HEK293 (cell line): ENCODE results near the gene BCAS3.

Experiments
- ZEB2 ChIP-seq: fragments of 450-650 bp; formaldehyde crosslinking; IDR thresholded peaks from 2 replicates; pipeline ENCODE4 v1.5.1; 2016; ENCODE audit warnings: missing biosample characterization, missing genetic modification characterization
- ZNF266 ChIP-seq: fragments of 450-650 bp; formaldehyde crosslinking; IDR thresholded peaks from 2 replicates; pipeline ENCODE4 v1.5.1; 2016; ENCODE audit warnings: missing biosample characterization, missing genetic modification characterization, low read depth
- ZNF350 ChIP-seq: fragments of 450-650 bp; formaldehyde crosslinking; IDR thresholded peaks from 2 replicates; pipeline ENCODE4 v1.5.0; 2017; ENCODE audit warnings: missing biosample characterization, mild to moderate bottlenecking, missing genetic modification characterization
- TF ChIP-seq, protein P1 (sequence below): fragments of 450-650 bp; formaldehyde crosslinking; IDR thresholded peaks from 2 replicates; pipeline ENCODE4 v1.5.1; 2017; ENCODE audit warnings: missing biosample characterization, missing genetic modification characterization

DNA sequence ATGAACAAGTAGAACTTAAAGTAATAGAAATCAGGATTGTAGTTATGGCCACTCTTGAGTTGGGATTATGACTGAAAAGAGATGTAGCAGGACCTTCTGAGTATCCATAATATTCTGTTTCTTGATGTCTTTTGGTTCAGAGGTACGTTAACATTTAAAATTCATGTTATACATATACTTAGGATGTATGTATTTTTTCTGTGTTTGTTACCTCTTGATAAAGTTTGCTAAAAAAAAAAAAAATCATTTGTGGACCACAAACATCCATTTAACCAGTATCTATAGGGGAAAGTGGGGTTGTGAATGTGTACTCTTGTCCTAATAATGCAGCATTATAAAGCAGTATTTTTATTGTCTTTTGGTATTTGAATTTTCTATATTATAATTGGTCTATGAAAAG, 65.6 kb downstream of the BCAS3 start:
- TF ChIP-seq ZEB2 (tag by site-specific recombination) (no peak), ZNF266 (tag by site-specific recombination) (no peak), ZNF350 (tag by site-specific recombination) (no peak)
- TF ChIP-seq, protein P1, sequence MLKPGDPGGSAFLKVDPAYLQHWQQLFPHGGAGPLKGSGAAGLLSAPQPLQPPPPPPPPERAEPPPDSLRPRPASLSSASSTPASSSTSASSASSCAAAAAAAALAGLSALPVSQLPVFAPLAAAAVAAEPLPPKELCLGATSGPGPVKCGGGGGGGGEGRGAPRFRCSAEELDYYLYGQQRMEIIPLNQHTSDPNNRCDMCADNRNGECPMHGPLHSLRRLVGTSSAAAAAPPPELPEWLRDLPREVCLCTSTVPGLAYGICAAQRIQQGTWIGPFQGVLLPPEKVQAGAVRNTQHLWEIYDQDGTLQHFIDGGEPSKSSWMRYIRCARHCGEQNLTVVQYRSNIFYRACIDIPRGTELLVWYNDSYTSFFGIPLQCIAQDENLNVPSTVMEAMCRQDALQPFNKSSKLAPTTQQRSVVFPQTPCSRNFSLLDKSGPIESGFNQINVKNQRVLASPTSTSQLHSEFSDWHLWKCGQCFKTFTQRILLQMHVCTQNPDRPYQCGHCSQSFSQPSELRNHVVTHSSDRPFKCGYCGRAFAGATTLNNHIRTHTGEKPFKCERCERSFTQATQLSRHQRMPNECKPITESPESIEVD = no peak
